ENCODE data around the gene SH2B3.

Gene SH2B3

DNA sequence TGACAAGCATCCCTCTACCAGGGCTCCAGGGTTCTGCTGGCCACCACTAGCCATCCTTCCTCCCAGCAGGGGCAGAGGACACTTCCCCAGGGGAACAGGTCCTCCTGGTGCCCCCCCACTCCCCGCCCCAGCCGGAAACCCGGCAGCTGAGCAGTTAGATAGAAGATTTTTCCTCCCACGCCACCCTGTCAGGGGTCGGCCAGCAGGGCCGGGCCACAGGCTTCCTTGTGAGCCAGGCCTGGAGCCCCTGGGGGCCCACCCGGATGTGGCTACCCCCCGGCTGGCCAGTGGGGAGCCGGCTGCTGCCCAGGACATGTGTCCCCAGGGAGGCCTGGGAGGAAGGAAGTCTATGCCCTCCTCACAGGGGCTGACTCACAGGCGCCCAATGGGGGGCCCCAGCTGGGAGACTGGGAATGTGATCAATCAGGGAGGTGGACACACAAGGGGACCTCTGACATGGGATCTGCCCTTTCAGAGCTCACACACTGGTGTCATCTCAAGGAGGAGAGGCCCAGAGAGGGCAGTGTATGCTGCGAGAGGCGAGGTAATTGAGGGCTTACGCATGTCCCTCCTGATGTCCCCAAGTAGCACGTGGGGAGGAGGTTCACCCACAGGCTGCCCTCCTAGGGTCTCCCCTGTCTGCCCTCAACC lies 4.2 kb downstream of the SH2B3 start:
- DNase-seq: no peak

DNA sequence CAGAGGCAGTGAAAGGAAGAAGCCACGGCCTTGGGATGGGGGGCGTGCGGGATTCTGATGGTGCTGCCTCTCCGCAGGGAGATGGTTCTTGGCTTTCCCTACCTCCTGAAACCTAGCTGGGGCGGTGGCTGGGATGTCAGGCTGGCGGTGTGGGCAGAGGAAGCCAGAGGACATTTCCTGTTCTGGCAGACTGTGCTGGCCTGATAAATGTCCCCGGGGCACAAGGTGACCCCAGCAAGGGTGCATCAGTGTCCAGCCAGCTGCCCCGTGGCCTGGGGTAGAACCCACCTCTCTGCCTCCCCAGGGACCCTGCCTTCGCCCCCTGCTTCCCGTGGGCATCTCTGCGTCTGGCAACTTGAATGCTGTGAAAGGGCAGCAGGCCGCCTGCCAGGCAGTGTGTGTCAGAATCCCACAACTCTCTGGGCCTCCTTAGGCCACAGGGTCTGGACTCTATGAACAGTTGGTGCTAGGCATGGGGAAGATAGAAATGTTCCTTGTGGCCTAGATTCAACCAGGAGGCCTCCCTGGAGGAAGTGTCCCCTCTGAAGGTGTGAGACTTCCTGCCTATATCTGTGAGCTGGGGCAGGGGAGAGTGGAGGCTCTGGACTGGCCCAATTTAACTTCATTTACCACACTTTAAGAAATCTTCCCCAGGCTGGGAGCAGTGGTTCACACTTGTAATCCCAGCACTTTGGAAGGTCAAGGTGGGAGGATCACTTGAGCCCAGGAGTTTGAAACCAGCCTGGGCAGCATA lies 4.9 kb downstream of the SH2B3 start:
- DNase-seq: no peak

DNA sequence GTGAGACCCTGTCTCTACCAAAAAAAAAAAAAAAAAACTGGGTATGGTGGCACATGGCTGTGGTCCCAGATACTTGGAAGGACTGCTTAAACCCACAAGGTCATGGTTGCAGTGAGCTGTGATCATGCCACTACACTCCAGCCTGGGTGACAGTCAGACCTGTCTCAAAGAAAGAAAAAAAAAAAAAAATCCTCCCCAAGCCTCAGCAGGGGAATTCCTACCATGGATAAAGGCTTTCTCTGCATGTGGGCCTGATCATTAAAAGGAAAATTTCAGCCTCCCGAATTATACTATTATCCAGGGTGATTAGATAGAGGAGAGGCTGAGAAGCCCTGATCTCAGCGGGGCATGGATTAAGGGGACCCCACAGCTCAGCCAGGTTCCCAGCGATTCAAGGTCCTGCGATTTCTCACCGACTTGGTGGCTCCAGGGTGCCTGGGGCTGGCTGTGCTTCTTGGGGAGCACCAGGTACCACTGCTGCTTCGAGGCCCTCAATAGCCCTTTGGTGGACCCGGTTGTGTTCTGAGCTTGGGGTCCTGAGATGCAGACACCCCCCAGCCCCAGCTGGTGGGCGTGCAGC lies 5.6 kb downstream of the SH2B3 start:
- no peak for DNase-seq

DNA sequence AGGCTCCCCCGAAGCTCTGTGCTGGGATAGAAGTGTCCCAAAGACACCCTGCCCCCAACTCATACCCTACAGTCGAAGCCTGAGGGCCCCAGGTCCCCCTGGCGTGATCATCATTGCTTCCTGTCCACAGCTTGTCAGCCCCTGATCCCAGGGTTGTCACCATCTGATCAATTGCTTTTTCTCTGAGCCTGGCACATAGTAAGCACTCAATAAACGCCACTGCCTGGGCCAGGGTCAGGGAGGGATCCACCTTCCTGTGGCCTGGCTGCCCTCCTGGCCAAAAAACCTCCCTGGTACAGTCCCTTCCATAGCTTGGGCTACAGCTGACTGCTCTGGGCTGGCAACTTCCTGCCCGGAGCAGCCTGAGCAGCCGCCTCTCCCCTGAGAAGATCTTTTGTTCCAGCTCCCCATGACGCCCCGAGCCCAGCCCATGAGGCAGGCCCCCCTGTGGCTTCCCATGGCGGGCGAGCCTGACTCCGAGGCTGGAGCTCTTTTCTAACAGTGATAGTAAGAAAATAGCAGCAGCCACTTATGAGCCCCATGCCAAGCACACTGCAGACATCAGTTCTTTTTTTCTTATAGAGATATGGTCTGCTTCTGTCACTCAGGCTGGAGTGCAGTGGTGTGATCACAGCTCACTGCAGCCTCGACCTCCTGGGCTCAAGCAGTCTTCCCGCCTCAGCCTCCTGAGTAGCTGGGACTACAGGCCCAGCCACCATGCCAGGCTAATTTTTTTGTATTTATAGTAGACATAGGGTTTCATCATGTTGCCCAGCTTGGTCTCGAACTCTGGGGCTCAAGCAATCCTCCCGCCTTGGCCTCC lies 6.5 kb downstream of the SH2B3 start:
- DNase-seq: no peak

DNA sequence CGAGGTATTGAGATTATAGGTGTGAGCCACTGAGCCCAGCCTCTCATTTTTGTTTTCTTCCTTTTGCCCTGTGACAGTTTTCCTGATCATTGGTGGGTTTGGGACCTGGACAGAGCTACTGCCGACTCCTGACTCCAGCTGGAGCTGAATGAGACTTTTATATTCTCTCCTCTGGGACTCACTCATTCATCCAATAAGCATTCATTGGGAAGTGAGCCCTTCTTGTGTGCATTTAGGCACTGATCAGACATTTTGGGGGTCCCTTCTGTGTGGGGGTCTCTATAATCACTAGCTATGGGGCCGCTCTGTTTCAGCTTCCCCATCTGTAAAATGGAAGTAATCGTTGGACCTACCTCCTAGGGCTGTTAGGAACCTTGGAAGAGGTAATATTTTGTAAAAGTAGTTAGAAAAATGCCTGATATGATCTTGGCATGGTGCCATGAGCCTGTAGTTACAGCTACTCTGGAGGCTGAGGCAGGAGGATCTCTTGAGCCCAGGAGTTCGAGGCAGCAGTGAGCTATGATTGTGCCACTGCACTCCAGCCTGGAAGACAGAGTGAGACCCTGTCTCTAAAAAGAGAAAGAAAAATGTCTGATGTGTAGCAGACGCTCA lies 7.2 kb downstream of the SH2B3 start:
- no peak for DNase-seq

DNA sequence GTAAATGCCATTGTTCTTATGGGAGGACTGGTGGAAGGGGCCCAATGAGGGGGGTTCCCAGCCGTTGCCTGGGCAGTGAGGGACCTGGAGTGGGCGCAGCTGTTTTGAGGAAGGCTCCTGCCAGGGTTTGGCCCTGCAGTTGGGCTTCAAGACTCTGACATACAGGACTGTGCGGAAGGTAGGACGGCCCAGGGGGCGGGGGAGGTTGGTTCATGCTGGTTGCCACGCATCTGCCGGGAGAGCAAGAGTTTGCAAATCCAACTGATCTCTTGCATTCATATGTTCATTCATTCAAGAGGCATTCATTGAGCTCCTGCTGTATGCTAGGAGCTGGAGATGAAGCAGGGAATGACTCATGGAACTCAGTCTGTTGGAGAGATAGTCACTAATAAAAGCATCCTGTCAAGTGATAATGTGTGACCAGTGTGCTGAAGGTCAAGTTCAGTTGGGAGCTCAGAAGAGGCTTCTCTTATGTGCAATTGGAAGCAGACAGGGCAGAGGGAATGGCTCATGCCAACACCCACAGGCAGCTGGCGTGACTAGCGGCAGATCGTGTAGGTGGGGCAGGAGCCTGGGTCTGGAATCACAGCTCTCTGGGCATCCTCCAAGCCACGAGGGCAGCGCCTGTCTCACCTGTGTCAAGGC lies 7.8 kb downstream of the SH2B3 start:
- no peak for DNase-seq

DNA sequence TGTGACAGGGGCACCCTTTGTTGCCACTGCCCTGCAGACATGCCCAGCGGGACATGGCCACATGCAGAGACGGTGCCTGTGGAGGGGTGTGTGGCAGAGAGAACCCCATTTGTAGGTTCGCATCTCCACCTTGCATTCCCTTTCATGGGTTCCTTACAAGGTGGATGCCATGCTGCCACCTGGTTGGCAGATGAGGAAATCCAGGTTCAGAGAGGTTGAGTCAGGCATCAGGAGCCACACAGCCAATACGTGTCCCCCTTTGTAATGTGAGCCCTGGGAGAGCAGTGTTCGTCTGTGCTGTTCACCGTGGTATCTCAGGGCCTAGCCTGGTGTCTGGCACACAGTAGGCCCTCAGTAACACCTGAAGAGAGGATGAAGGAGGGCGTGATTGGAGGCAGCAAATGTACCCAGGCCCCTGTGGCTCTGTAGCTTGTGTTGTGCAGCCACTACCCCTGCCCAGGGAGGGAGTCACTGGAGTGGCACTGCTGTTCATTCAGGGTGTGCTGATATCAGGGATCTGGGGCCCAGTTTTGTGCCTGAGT lies 9.1 kb downstream of the SH2B3 start:
- no peak for DNase-seq

DNA sequence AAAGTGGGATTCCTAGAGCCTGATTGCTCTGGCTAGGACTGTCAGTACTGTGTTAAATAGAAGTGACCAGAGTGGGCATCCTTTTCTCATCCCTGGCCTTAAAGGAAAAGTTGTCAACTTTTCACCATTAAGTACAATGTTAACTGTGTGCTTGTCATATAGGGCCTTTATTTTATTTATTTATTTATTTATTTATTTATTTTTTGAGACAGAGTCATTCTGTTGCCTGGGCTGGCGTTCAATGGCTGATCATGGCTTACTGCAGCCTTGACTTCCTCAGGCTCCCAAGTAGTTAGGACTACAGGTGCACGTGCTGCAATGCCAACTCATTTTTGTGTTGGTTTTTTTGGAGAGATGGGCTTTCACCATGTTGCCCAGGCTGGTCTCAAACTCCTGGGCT lies 11.6 kb downstream of the SH2B3 start:
- no peak for DNase-seq

DNA sequence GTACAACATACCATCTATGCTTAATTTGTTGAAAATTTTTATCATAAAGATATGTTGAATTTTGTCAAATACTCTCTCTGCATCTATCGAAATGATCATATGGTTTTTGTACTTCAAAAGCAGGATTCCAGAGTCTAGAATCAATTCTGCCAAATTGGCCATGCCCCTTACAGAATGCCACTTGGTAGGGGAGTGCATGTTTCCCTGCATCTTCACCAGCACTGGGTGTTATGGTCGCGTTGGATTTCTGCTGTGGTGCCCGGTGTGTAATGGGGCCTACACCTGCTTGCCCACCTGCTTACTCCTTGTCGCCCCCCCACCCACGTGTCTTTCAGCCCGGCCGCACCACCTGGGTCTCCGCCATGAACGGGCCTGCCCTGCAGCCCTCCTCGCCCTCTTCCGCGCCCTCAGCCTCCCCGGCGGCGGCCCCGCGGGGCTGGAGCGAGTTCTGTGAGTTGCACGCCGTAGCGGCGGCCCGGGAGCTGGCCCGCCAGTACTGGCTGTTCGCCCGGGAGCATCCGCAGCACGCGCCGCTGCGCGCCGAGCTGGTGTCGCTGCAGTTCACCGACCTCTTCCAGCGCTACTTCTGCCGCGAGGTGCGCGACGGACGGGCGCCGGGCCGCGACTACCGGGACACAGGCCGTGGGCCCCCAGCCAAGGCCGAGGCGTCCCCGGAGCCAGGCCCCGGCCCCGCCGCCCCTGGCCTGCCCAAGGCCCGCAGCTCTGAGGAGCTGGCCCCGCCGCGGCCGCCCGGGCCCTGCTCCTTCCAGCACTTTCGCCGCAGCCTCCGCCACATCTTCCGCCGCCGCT lies 12.3 kb downstream of the SH2B3 start:
- DNase-seq: no peak

DNA sequence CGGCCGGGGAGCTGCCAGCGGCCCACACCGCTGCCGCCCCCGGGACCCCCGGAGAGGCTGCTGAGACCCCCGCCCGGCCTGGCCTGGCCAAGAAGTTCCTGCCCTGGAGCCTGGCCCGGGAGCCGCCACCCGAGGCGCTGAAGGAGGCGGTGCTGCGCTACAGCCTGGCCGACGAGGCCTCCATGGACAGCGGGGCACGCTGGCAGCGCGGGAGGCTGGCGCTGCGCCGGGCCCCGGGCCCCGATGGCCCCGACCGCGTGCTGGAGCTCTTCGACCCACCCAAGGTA lies 12.8 kb downstream of the SH2B3 start:
- no peak for DNase-seq

DNA sequence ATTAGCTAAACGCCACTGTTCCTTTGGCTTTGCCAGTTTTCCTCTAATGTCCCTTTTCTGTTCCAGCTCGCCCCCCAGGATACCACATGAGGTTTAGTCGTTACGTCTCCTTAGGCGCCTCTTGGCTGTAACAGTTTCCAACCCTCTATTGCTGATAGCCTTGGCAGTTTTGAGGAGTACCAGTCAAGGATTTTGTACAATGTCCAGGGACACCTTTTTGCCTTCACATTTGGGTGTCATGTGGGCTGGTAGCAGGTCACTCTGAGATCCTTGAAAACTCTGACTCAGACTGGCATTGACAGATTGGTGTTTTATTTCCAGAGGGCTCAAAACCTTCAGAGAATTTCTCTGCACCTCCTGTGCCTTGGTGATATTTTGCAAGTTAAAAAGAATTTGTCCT lies 14.1 kb downstream of the SH2B3 start:
- no peak for DNase-seq

DNA sequence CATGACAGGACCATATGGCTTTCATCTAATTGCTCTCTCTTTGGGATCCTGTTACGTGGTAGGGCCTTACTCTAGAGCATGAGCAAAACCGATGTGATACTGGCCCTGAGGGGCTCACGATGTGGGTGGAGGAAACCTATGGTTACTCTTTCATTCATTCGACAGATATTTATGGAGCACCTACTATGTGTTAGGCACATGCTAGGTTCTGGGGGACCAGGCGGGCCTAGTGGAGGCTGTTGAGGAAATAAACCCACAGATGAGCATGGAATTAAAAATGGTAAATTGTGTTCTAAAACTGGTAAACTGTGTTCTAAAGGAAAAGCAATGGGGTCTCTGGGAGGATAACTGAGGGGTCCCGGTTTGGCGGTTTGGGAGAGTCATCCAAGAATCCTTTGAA lies 14.8 kb downstream of the SH2B3 start:
- DNase-seq: no peak

DNA sequence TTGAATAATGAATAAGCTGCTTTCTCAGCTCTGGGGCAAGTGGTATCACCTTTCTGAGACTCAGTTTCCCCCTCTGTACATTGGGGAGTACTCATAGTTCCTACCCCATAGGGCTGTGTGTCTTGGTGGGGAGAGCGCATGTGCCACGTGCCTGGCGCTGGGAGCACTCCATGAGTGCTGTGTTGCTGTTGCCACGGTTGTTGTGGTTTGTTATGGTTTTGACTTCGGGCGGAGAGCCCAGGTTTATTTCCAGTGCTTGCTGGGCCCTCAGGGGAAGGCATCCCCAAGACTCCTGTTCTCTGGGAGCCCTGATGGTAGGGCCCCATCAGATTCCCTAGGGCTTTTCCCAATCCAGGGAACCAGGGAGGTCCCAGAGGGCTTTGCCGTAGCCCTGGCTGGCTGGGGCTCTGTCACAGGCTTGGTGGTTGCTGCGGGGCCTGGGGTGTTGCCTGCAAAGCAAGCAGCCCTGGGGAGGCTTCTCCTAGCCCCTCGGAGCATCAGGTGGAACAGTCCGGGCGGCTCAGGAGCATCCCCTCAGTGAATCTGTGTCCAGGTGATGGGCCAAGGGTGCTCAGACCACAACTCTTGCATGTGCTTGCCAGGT lies 18.6 kb downstream of the SH2B3 start:
- no peak for DNase-seq

DNA sequence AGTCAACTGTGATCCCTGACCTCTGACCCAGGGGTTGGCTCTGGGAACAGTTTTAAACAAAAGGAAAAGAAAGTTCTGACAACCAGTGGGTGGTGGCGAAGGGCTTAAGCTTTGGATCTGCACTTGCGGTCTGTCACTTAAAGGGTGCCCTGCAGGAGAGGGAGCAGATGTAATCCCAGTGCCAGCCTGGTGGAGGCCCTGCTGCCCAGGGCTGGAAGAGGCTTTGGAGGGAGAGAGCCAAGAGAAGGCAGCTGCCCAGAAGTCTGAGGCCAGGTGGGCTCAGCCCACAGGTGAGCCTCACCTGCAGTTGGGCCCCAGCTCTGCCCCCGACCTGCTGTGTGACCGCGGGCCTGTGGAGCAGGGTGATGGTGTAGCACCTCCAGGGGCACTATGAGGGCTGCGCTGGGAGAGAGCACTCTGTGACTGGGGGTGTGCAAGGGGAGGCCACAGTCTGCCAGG lies 19.1 kb downstream of the SH2B3 start:
- no peak for DNase-seq

DNA sequence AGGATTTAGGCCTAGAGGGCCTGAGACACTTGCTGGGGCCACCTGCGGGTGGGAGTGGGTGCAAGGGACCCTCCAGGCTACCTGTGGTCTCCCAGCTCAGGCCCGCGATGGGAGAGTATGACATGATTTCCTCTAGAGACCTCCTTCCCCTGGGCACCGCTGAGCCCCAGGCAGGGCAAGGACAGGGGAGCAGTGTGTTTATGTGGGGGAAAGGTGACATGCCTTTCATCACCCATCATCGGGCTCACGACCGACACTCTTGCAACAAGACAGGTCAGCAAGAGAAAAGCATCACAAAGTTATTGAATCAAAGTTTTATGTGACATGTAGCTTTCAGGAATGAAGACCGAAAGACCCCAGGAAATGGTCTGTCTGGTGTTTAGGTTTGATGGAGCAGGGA lies 19.9 kb downstream of the SH2B3 start:
- DNase-seq: no peak

DNA sequence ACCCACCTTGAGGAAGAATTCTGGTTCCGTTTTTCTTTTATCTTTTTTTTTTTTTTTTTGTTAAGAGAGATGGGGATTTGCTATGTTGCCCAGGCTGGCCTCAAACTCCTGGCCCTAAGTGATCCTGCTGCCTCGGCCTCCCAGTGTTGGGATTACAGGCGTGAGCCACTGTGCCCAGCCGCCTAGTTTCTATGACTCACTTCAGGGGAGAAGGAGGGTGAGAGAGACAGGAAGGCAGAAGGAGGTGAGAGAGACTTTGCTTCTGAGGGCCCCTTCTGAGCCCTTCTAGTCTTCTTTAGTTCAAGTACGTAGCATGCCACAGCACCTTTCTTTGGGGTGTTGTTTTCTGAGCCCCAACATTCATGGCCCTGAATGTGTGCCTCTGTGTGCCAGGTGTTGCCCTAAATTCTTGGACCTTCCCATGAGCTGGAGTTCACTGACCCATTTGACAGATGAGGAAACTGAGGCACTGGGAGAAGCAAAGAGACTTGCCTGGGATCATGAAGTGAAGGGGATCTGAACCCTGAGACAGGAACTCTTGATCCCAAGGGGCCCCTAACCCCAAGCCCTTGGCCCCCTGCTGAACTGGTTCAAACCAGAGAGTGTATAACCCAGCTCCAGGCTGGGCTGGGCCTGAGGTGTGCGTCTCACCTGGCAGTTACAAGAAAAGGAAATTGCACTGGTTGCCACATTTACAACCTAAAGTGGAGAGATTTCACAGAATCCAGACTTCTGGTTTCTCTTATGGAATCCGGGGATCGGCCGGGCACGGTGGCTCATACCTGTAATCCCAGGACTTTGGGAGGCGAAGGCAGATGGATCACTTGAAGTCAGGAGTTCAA lies 20.8 kb downstream of the SH2B3 start:
- no peak for DNase-seq

DNA sequence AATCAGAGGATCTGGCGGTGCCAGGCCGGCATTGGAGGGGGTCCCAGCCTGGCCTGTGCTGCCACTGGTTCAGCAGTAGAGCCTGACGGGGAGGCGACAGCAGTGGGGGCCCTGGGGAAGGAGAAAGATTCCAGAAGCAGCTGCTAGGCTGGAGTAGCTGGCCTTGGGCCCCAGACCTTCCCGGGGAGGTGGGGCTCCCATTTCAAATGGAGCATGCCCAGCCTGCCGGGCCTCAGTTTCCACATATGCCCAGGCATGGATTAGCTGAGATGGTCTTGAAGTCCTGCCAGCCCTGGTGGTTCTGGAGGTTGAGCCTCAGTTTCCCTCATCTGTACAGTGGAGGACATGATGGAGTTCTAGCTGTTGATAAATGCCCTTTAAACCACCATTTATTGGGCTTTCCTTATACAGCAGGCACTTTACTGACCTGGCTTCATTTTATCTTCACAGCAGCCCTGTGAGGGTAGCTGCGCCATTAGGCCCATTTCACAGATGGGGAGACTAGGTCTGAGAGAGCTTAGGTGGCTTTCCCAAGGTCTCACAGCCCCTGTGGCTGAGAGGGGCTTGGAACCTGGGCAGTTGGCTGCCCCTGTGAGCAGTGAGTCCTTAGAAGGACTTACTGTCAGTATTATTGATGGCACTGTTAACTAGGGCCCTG lies 21.8 kb downstream of the SH2B3 start:
- DNase-seq: no peak

DNA sequence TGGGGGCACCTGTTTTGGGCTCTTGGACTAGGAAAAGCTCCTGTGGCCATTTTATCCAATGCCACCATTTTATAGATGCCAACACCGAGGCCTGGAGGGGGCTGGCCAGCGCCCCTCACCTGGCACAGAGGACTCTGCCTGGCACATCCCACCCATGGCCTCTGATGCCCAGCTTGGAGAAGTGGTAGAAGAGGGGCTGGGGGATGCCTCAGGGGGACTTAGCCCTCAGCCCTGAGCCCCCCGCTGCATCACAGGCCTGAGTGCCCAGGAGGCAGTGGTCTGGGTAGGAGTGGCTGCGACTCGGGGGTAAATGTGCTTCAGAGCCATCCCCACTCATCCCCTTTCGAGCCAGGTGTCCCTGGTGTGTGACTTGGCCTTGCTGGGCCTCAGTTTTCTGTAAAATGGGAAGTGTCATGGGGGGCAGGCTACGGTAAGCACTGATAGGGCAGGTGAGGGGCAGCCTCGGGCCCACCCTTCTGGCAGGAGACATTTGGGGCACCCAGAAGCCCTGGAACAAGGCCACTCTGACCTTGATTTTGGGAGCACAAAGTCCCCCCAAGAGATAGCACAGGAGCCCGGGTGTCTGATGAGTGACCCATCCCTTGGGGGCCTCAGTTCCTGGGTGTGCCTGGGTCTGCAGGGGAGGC lies 22.5 kb downstream of the SH2B3 start:
- DNase-seq: no peak

DNA sequence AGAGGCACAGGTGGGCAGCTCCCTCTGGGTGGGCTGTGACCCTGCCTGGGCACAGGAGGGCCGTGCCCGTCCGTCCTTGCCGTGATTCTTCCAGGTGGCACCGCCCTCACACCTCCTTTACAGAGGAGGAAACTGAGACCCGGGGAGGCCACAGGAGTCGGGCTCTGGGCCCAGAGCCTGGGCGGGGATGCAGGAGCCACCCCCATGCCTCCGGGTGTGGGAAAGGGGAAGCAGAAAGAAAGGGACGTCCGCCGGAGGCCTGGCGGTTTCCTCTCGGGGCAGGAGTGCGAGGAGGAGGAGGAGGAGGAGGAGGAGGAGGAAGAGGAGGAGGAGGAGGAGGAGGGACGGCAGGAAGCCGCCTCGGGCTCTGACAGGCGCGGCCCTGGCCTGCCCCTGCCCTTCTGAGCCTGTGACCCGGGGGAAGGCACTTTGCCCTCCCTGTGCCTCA lies 23.0 kb downstream of the SH2B3 start:
- no peak for DNase-seq

Measured in RPMI8226 (cell line).